PC-3 (cell line): Measurements from ENCODE around the gene ATG5.

Source experiments
- EZH2 ChIP-seq: fragments of 300-600 bp; sonication (generic); IDR thresholded peaks from one replicate; pipeline ENCODE4 v1.6.1; 2017; ENCODE audit warnings: antibody characterized with exemption, mild to moderate bottlenecking, low read length; ENCODE audit not compliant: unreplicated experiment
- EZH2phosphoT487 ChIP-seq: fragments of 300-600 bp; sonication (generic); IDR thresholded peaks from 2 replicates; pipeline ENCODE4 v1.6.1; 2018; ENCODE audit warnings: mild to moderate bottlenecking, antibody characterized with exemption, low read length, borderline replicate concordance
- TF ChIP-seq, protein P1 (sequence below): fragments of 300-600 bp; sonication (generic); conservative IDR thresholded peaks from 2 replicates; pipeline ENCODE4 v1.5.1; 2017; ENCODE audit warnings: antibody characterized with exemption, low read depth, mild to moderate bottlenecking, low read length

GRCh38 chr6:106183430-106183829, 142.1 kb downstream of the ATG5 start:
- TF ChIP-seq, protein P1, sequence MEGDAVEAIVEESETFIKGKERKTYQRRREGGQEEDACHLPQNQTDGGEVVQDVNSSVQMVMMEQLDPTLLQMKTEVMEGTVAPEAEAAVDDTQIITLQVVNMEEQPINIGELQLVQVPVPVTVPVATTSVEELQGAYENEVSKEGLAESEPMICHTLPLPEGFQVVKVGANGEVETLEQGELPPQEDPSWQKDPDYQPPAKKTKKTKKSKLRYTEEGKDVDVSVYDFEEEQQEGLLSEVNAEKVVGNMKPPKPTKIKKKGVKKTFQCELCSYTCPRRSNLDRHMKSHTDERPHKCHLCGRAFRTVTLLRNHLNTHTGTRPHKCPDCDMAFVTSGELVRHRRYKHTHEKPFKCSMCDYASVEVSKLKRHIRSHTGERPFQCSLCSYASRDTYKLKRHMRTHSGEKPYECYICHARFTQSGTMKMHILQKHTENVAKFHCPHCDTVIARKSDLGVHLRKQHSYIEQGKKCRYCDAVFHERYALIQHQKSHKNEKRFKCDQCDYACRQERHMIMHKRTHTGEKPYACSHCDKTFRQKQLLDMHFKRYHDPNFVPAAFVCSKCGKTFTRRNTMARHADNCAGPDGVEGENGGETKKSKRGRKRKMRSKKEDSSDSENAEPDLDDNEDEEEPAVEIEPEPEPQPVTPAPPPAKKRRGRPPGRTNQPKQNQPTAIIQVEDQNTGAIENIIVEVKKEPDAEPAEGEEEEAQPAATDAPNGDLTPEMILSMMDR: no peak
- TF ChIP-seq EZH2 (no peak), EZH2phosphoT487 (no peak)
